ENCODE results near the gene CARD11.

Gene CARD11

DNA sequence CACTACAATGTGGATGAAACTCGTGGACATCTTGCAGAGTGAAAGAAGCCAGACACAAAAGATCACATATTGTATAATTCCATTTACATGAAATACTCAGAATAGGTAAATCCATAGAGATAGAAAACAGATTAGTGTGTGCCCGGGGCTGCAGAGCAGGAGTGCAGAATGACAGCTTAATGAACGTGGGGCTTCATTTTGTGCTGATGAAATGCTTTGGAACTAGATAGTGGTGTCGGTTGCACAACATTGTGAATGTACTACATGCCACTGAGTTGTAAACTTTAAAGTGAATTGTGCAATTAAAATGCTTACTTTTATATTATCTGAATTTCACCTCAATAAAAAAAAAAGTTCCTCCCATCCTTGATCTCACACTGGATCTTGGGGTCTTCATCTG, 31.8 kb upstream of the CARD11 start:
- H3K4me2 ChIP-seq (ENCODE audit: low read length): no peak overlapping the region
- no peaks in the 10 kb centered on the region for H3K4me1 ChIP-seq (ENCODE audit: control insufficient read depth, insufficient read depth, low read length)
- no peak overlapping the region for H3K4me3 ChIP-seq (ENCODE audit: low read length)
- no peak overlapping the region for H3K9ac ChIP-seq (ENCODE audit: low read depth, low read length)
- H3K27me3 ChIP-seq (ENCODE audit: control insufficient read depth, insufficient read depth, low read length): no peaks in the 10 kb centered on the region
- H3K36me3 ChIP-seq (ENCODE audit: insufficient read depth, low read length): no peaks in the 10 kb centered on the region
- no peaks in the 10 kb centered on the region for H3K9me3 ChIP-seq (replicated peaks; ENCODE audit: low read length)

DNA sequence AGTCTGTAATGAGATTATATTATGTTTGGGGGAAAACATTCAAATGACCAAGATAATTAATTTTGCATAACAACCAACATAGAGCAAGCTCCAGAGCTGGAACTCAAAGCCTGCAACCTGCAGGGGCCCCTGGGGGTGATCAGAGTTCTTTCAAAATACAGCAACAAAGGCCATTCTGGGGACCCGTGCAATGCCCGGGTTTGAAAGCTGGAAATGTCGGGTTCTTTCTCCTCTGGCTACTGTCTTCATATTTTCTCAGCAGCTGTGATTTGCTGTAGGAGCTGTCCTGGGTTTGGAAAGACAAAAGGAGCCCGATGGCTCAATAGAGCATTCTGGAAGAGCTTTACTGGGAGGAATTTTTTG, 30.8 kb upstream of the CARD11 start:
- H3K9ac ChIP-seq (ENCODE audit: low read depth, low read length): no peak overlapping the region
- H3K27me3 ChIP-seq (ENCODE audit: control insufficient read depth, insufficient read depth, low read length): peaks cover 6% of the 10 kb centered on the region
- no peaks in the 10 kb centered on the region for H3K9me3 ChIP-seq (replicated peaks; ENCODE audit: low read length)
- H3K4me1 ChIP-seq (ENCODE audit: control insufficient read depth, insufficient read depth, low read length): no peaks in the 10 kb centered on the region
- no peak overlapping the region for H3K4me2 ChIP-seq (ENCODE audit: low read length)
- no peak overlapping the region for H3K4me3 ChIP-seq (ENCODE audit: low read length)
- no peaks in the 10 kb centered on the region for H3K36me3 ChIP-seq (ENCODE audit: insufficient read depth, low read length)

DNA sequence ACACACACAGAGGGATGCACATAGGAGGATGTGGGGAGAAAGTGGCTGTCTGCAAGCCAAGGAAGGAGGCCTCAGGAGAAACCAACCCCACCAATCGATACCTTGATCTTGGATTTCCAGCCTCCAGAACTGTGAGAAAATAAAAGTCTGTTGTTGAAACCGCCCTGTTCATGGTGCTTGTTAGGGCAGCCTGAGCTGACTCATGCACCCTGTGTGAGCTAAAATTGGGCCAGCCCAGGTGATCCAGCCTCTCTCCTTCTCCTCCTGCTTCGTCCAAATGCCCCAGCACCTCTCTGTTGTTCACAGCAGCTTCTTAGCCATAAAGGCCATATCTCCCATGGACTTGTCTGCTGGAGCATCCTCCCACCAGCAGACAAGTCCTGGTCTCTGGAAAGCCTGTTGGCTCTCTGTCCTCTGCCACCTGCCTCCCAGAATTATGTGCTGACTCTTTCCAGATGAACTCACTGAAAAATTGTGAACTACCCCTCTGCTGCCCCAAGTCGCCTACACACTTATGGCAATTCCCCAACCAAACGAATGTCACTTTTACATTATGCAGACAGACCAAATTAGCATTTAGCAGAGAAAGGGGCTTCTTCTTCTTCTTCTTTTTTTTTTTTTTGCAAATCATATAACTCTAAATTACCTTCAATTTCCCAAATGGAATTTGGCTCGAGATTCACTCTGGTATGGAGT, 30.2 kb upstream of the CARD11 start:
- H3K9me3 ChIP-seq (replicated peaks; ENCODE audit: low read length): no peaks in the 10 kb centered on the region
- no peak overlapping the region for H3K4me2 ChIP-seq (ENCODE audit: low read length)
- no peak overlapping the region for H3K4me3 ChIP-seq (ENCODE audit: low read length)
- peaks cover 6% of the 10 kb centered on the region for H3K27me3 ChIP-seq (ENCODE audit: control insufficient read depth, insufficient read depth, low read length)
- no peak overlapping the region for H3K9ac ChIP-seq (ENCODE audit: low read depth, low read length)
- H3K4me1 ChIP-seq (ENCODE audit: control insufficient read depth, insufficient read depth, low read length): no peaks in the 10 kb centered on the region
- H3K36me3 ChIP-seq (ENCODE audit: insufficient read depth, low read length): no peaks in the 10 kb centered on the region

DNA sequence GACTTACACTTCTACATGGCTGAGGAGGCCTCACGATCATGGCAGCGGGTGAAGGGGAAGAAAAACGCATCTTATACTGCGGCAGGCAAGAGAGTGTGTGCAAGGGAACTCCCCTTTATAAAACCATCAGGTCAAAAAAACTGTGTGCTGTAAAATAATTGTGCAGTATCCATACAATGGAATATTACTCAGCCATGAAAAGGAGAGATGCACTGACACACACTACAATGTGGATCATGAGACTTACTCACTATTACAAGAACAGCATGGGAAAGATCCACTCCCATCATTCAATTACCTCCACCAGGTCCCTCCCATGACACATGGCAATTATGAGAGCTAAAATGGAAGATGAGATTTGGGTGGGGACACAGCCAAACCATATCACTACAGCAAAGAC, 27.2 kb upstream of the CARD11 start:
- H3K36me3 ChIP-seq (ENCODE audit: insufficient read depth, low read length): no peaks in the 10 kb centered on the region
- H3K9ac ChIP-seq (ENCODE audit: low read depth, low read length): no peak overlapping the region
- peaks cover 6% of the 10 kb centered on the region for H3K27me3 ChIP-seq (ENCODE audit: control insufficient read depth, insufficient read depth, low read length)
- no peaks in the 10 kb centered on the region for H3K4me1 ChIP-seq (ENCODE audit: control insufficient read depth, insufficient read depth, low read length)
- H3K4me2 ChIP-seq (ENCODE audit: low read length): no peak overlapping the region
- no peaks in the 10 kb centered on the region for H3K9me3 ChIP-seq (replicated peaks; ENCODE audit: low read length)
- H3K4me3 ChIP-seq (ENCODE audit: low read length): no peak overlapping the region

DNA sequence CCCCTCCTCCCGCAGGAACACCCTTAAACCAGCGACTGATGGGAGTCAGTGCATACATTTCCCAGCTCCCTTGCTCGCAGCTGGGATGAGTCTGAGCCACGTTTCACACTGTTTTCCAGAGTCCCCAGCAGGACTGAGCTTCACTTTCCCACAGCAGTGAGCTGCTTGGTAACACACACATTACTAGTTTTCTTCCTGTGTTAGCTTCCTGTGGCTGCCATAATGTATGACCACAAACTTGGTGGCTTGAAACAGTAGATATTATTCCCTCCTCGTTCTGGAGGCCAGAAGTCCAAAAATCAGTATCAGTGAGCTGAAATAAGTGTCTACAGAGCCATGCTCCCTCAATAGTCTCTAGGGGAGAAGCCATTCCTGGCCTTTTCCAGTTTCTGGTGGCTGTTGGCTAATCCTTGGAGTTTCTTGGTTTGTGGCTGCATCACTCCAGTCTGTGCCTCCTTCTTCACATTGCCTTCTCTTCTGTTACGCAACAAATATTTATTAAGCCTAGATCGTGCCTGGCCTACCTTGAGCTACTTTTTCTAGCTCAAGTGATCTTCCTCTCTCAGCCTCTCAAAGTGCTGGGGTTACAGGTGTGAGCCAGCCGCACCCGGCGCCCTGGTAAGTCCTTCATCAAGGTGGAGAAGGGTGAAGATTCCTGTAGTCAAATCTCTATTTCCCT, 26.2 kb upstream of the CARD11 start:
- Histone ChIP-seq H3K36me3 (ENCODE audit: insufficient read depth, low read length) (no peaks in the 10 kb centered on the region), H3K9ac (ENCODE audit: low read depth, low read length) (no peak overlapping the region), H3K27me3 (ENCODE audit: control insufficient read depth, insufficient read depth, low read length) (peaks cover 6% of the 10 kb centered on the region), H3K4me2 (ENCODE audit: low read length) (no peak overlapping the region), H3K4me1 (ENCODE audit: control insufficient read depth, insufficient read depth, low read length) (no peaks in the 10 kb centered on the region), H3K9me3 (replicated peaks; ENCODE audit: low read length) (no peaks in the 10 kb centered on the region), H3K4me3 (ENCODE audit: low read length) (no peak overlapping the region)

DNA sequence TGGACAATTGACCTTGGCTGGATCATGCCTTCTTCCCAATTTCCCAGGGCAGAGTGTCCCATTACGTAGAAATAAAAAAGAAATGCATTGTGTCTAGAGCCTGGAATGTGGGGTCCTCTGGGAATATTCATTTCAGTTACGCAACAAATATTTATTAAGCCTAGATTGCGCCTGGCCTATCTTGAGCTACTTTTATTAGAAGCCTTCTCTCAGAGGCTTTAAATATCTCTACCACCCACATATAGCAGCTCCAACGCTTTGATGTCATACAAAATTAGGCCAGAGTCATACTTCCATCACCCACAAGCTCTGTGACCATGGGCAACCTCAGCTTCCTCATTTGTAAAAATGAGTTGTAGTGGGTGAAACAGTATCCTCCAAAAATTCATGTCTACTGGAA, 24.9 kb upstream of the CARD11 start:
- H3K9me3 ChIP-seq (replicated peaks; ENCODE audit: low read length): no peaks in the 10 kb centered on the region
- no peak overlapping the region for H3K9ac ChIP-seq (ENCODE audit: low read depth, low read length)
- no peak overlapping the region for H3K4me2 ChIP-seq (ENCODE audit: low read length)
- H3K27me3 ChIP-seq (ENCODE audit: control insufficient read depth, insufficient read depth, low read length): peaks cover 6% of the 10 kb centered on the region
- no peaks in the 10 kb centered on the region for H3K4me1 ChIP-seq (ENCODE audit: control insufficient read depth, insufficient read depth, low read length)
- H3K4me3 ChIP-seq (ENCODE audit: low read length): no peak overlapping the region
- no peaks in the 10 kb centered on the region for H3K36me3 ChIP-seq (ENCODE audit: insufficient read depth, low read length)

DNA sequence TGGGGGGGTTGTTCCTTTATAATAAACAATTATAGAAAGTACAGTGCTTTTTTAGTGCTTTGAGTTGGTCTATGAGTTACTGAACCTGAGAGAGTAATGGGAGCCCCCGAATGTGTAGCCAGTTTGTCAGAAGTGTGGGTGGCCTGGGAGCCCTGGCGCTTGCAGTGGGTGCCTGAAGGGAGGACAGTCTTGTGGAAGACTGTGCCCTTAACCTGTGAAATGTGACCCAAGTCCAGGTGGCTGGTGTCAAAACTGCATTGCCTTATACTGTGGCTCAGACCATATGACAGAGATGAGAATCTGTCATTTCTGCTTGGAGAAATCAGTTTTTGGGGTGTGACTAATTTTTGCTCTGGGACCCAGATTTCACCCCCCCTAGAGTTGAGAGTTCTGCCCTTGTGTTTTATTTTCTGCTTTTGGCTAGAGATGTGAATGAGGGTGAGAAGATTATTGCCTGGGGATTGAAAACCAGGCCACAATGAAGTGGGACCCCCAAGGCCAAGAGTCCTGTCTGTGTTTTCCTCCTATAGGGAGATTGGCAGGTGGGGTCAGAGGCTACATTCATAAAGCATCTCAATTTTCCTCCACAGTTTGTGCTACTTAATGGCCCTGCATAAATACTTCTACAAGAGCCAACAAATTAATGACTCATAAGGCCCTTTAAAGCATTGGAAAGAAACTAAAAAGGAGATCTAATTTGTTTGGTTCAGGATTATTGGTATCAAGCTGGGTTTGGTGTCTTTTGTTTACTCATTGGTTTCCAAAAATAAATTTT, 24.1 kb upstream of the CARD11 start:
- Histone ChIP-seq H3K4me2 (ENCODE audit: low read length) (no peak overlapping the region), H3K4me3 (ENCODE audit: low read length) (no peak overlapping the region), H3K4me1 (ENCODE audit: control insufficient read depth, insufficient read depth, low read length) (no peaks in the 10 kb centered on the region), H3K36me3 (ENCODE audit: insufficient read depth, low read length) (no peaks in the 10 kb centered on the region), H3K9me3 (replicated peaks; ENCODE audit: low read length) (no peaks in the 10 kb centered on the region), H3K9ac (ENCODE audit: low read depth, low read length) (no peak overlapping the region), H3K27me3 (ENCODE audit: control insufficient read depth, insufficient read depth, low read length) (peaks cover 9% of the 10 kb centered on the region)

DNA sequence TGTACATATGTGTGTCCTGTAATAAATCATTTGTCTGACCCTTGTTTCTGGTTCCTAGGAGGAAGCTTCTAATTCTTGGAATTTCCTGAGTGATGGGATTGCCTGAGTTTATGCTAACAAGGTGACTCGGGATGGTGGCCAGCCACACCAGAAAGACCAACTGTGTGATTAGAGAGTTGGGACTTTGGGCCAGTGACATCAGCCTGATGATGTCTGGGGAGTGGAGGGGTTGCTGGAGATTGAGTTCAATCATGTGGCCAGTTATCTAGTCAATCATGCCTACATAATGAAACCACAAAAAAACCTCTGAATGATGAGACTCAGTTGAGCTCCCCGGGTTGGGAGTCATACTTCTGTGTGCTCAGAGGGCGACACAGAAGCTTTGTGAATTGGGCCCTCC, 23.5 kb upstream of the CARD11 start:
- Histone ChIP-seq H3K4me1 (ENCODE audit: control insufficient read depth, insufficient read depth, low read length) (no peaks in the 10 kb centered on the region), H3K4me2 (ENCODE audit: low read length) (no peak overlapping the region), H3K4me3 (ENCODE audit: low read length) (no peak overlapping the region), H3K9me3 (replicated peaks; ENCODE audit: low read length) (no peaks in the 10 kb centered on the region), H3K27me3 (ENCODE audit: control insufficient read depth, insufficient read depth, low read length) (peaks cover 12% of the 10 kb centered on the region), H3K36me3 (ENCODE audit: insufficient read depth, low read length) (no peaks in the 10 kb centered on the region), H3K9ac (ENCODE audit: low read depth, low read length) (no peak overlapping the region)

DNA sequence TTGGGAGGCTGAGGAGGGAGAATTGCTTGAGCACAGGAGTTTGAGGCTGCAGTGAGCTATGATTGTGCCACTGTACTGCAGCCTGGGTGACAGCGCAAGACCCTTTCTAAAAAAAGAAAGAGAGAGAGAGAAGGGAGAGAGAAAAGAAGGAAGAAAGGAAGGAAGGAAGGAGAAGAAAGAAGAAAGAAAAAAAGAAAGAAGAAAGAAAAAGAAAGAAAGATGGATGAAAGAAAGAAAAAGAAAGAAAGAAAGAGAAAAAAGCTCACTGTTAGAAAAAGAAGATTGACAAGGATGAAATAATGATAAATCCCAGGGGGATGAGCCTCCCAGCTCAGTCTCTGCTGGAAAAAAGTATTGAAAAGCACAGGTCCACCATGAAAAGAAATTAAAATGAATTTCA, 22.8 kb upstream of the CARD11 start:
- Histone ChIP-seq H3K4me3 (ENCODE audit: low read length) (no peak overlapping the region), H3K36me3 (ENCODE audit: insufficient read depth, low read length) (no peaks in the 10 kb centered on the region), H3K9ac (ENCODE audit: low read depth, low read length) (no peak overlapping the region), H3K4me1 (ENCODE audit: control insufficient read depth, insufficient read depth, low read length) (no peaks in the 10 kb centered on the region), H3K9me3 (replicated peaks; ENCODE audit: low read length) (no peaks in the 10 kb centered on the region), H3K27me3 (ENCODE audit: control insufficient read depth, insufficient read depth, low read length) (peaks cover 12% of the 10 kb centered on the region), H3K4me2 (ENCODE audit: low read length) (no peak overlapping the region)

DNA sequence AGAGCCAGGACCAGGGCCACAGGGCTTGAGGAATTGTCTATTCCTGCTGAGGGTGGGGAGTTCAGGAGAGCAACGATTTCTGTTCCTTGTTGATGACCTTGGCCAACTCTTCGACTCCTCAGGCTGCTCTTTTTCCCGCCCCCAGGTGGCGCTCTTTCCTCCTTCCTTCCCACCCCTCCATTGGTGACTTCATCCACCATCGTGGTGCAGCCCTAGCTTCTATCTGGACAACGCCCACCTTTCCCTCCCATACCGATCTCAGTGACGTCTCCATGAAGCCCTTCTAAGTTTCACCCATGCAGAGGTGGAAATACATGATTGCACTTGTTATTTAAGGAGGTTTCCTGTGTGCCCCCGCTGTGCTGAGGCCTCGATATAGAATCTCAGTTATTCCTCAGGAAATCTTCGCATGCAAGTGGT, 22.1 kb upstream of the CARD11 start:
- H3K4me2 ChIP-seq (ENCODE audit: low read length): no peak overlapping the region
- H3K4me1 ChIP-seq (ENCODE audit: control insufficient read depth, insufficient read depth, low read length): no peaks in the 10 kb centered on the region
- no peaks in the 10 kb centered on the region for H3K36me3 ChIP-seq (ENCODE audit: insufficient read depth, low read length)
- no peak overlapping the region for H3K9ac ChIP-seq (ENCODE audit: low read depth, low read length)
- no peaks in the 10 kb centered on the region for H3K9me3 ChIP-seq (replicated peaks; ENCODE audit: low read length)
- peaks cover 12% of the 10 kb centered on the region for H3K27me3 ChIP-seq (ENCODE audit: control insufficient read depth, insufficient read depth, low read length)
- H3K4me3 ChIP-seq (ENCODE audit: low read length): no peak overlapping the region

DNA sequence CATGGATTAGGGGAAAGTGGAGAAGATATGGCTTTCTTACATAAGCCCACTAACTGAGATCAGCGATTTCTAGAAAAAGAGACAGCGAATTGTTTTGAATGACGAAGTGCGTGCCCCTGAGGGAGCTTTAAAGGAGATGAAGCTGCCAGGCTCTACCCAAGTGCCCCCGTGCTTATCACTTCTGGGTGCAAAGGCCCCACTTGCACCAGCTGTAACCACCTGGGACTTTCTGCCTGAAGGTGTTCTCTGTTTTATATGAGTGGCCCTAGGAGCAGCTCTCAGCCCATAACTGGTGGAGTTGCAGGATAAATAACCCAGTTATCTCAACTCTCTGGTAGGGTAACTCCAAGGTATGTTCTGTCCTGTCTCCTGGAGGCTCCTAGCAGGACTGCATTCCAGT, 20.4 kb upstream of the CARD11 start:
- Histone ChIP-seq H3K9me3 (replicated peaks; ENCODE audit: low read length) (no peaks in the 10 kb centered on the region), H3K9ac (ENCODE audit: low read depth, low read length) (no peak overlapping the region), H3K4me1 (ENCODE audit: control insufficient read depth, insufficient read depth, low read length) (no peaks in the 10 kb centered on the region), H3K4me3 (ENCODE audit: low read length) (no peak overlapping the region), H3K36me3 (ENCODE audit: insufficient read depth, low read length) (no peaks in the 10 kb centered on the region), H3K27me3 (ENCODE audit: control insufficient read depth, insufficient read depth, low read length) (peaks cover 6% of the 10 kb centered on the region), H3K4me2 (ENCODE audit: low read length) (no peak overlapping the region)

Measured in skeletal muscle satellite cell (primary cell).